GM13977 (cell line): Measurements from ENCODE around the gene L2HGDH.

Experiments
- DNase-seq: peaks from one replicate; pipeline ENCODE4 v3.0.0; 2012; ENCODE audit warnings: low spot score
- CTCF ChIP-seq: IDR thresholded peaks from 2 replicates; pipeline ENCODE4 v1.5.1; 2012; ENCODE audit warnings: mild to moderate bottlenecking, control low read depth; ENCODE audit not compliant: insufficient read depth; ENCODE audit errors: extremely low read depth, missing control alignments
- in situ Hi-C: fragments of 300-500 bp; cut with MboI; formaldehyde crosslinking; loops from one replicate; pipeline ENCODE4 v1.12.0; 2022; ENCODE audit warnings: low sequenced_read_pairs, low pct_unique_long_range_greater_than_20kb, mixed read lengths, inconsistent platforms; ENCODE audit not compliant: unreplicated experiment

The L2HGDH gene

GRCh38 chr14:50249136-50249775, 62.8 kb downstream of the L2HGDH start:
- in situ Hi-C loops, result no loop called here
- no peak for DNase-seq
- no peak for TF ChIP-seq CTCF

- in situ Hi-C loops, result no loop called here
- DNase-seq, result no peak
- no peak for TF ChIP-seq CTCF
These were observed 64.8 kb downstream of the L2HGDH start for GRCh38 chr14:50247245-50247644.

- no peak for DNase-seq
- in situ Hi-C loops, result no loop called here
These were observed 69.3 kb downstream of the L2HGDH start for GRCh38 chr14:50242566-50243310.

GRCh38 chr14:50242096-50242495, 69.9 kb downstream of the L2HGDH start:
- DNase-seq, result no peak
- no peak for TF ChIP-seq CTCF
- in situ Hi-C loops, result no loop called here

More at GRCh38 chr14:50242566-50243310, 69.3 kb downstream of the L2HGDH start:
- no peak for TF ChIP-seq CTCF

- in situ Hi-C loops, result no loop called here
- no peak for DNase-seq
- no peak for TF ChIP-seq CTCF
These were observed 74.6 kb downstream of the L2HGDH start for GRCh38 chr14:50237427-50237826.

- in situ Hi-C loops, result no loop called here
- DNase-seq, result no peak
- TF ChIP-seq CTCF, result no peak
These were observed 78.1 kb downstream of the L2HGDH start for GRCh38 chr14:50233951-50234250.
